Measurements from ENCODE around the gene TBCE. TPM values are rescaled to one million over a fixed set of nuclear protein-coding genes. Genes with fewer than 3 reads are reported as not detected.

The TBCE gene
- total RNA-seq, 2 experiments from 2014 or later, result 30.2 to 32.6 TPM

GRCh38 chr1:235430991-235431390 lies 63.8 kb downstream of the TBCE start:
- H3K79me2 ChIP-seq (ENCODE audit: insufficient read depth, low read depth, low read length), result no peaks in the 10 kb centered on the region
- H3K4me2 ChIP-seq (ENCODE audit: low read length), result no peak overlapping the region
- BruUV-seq (replicated peaks), result no TSS peak
- no peaks in the 10 kb centered on the region for H4K20me1 ChIP-seq (ENCODE audit: insufficient read depth, low read length)
- intact Hi-C loops (cut with micrococcal nuclease; ENCODE audit: unreplicated experiment), result no loop called here
- no peaks in the 10 kb centered on the region for H3K4me1 ChIP-seq (ENCODE audit: insufficient read depth, low read length, poor library complexity, severe bottlenecking)
- H2AFZ ChIP-seq (ENCODE audit: low read length), result no peak overlapping the region
- ChIA-PET CTCF (ENCODE audit: unreplicated experiment) (no interaction called here), POLR2A (interaction anchor here (0.7 to 1.3 kb wide), 2 partner anchors 8 to 116 kb away, joined by 3 read pairs; no protein-coding TSS in a partner anchor)
- no peak for DNase-seq (ENCODE audit: low spot score)
- H3K9me3 ChIP-seq (ENCODE audit: low read length), result no peaks in the 10 kb centered on the region
- H3K27ac ChIP-seq (ENCODE audit: low read depth, low read length, poor library complexity, severe bottlenecking), result no peak overlapping the region
- H3K36me3 ChIP-seq (ENCODE audit: insufficient read depth, low read length), result peaks cover 3% of the 10 kb centered on the region; the same call in 1 of the 2 replicates
- TF ChIP-seq EZH2phosphoT487 (IDR thresholded peaks at IDR 0.05; ENCODE audit: borderline replicate concordance, low read depth, low read length), result no peak
- TF ChIP-seq, protein P1, sequence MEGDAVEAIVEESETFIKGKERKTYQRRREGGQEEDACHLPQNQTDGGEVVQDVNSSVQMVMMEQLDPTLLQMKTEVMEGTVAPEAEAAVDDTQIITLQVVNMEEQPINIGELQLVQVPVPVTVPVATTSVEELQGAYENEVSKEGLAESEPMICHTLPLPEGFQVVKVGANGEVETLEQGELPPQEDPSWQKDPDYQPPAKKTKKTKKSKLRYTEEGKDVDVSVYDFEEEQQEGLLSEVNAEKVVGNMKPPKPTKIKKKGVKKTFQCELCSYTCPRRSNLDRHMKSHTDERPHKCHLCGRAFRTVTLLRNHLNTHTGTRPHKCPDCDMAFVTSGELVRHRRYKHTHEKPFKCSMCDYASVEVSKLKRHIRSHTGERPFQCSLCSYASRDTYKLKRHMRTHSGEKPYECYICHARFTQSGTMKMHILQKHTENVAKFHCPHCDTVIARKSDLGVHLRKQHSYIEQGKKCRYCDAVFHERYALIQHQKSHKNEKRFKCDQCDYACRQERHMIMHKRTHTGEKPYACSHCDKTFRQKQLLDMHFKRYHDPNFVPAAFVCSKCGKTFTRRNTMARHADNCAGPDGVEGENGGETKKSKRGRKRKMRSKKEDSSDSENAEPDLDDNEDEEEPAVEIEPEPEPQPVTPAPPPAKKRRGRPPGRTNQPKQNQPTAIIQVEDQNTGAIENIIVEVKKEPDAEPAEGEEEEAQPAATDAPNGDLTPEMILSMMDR (conservative IDR thresholded peaks at IDR 0.05; ENCODE audit: low read length), result no peak
- H3K9me2 ChIP-seq (ENCODE audit: insufficient read depth, low read length), result no peaks in the 10 kb centered on the region
- H3K4me3 ChIP-seq (ENCODE audit: low read depth, low read length, poor library complexity, severe bottlenecking), result no peak overlapping the region

GRCh38 chr1:235434001-235434400 lies 66.8 kb downstream of the TBCE start:
- DNase-seq (ENCODE audit: low spot score), result no peak
- BruUV-seq (replicated peaks), result no TSS peak
- ChIA-PET CTCF (ENCODE audit: unreplicated experiment) (no interaction called here), POLR2A (no interaction called here)
- Histone ChIP-seq H3K4me1 (ENCODE audit: insufficient read depth, low read length, poor library complexity, severe bottlenecking) (no peaks in the 10 kb centered on the region), H3K27ac (ENCODE audit: low read depth, low read length, poor library complexity, severe bottlenecking) (no peak overlapping the region), H3K4me3 (ENCODE audit: low read depth, low read length, poor library complexity, severe bottlenecking) (no peak overlapping the region), H3K9me3 (ENCODE audit: low read length) (no peaks in the 10 kb centered on the region), H3K4me2 (ENCODE audit: low read length) (no peak overlapping the region), H3K36me3 (ENCODE audit: insufficient read depth, low read length) (peaks cover 22% of the 10 kb centered on the region), H3K79me2 (ENCODE audit: insufficient read depth, low read depth, low read length) (no peaks in the 10 kb centered on the region), H3K9me2 (ENCODE audit: insufficient read depth, low read length) (no peaks in the 10 kb centered on the region), H2AFZ (ENCODE audit: low read length) (no peak overlapping the region), H4K20me1 (ENCODE audit: insufficient read depth, low read length) (no peaks in the 10 kb centered on the region)
- TF ChIP-seq, protein P1 (conservative IDR thresholded peaks at IDR 0.05; ENCODE audit: low read length), result no peak; the same call in 1 of the 2 replicates
- no peak for TF ChIP-seq EZH2phosphoT487 (IDR thresholded peaks at IDR 0.05; ENCODE audit: borderline replicate concordance, low read depth, low read length)
- intact Hi-C loops (cut with micrococcal nuclease; ENCODE audit: unreplicated experiment), result no loop called here

DNA sequence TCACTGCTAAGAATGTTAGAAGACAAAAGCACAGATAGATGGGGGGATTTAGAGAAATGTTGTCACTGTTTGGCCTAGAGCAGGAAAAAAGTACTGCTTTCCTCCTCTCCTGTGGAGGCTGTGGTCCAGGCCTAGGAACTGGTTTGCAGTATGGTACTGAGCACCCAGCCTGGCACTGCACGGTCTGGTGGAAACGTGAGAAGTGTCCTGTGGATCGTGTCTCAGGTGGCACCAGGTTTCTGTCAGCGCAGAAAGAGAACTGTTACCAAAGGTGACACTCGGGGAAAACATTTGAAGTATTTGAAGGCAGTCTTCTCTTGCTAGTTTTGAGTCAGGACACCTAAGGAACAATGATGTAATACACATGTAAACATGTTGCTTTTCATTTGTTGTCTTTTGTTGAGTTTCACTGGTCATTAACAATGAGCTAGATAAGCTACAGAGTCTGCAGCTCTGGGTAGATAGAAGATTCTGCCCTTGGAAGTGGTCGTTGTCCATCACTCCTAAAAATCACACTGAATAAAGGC lies 74.0 kb downstream of the TBCE start:
- BruUV-seq (replicated peaks), result no TSS peak

More for the DNA sequence above, 74.0 kb downstream of the TBCE start:
- Histone ChIP-seq H3K4me3 (ENCODE audit: low read depth, low read length, poor library complexity, severe bottlenecking) (no peak overlapping the region), H3K9me3 (ENCODE audit: low read length) (no peaks in the 10 kb centered on the region), H3K79me2 (ENCODE audit: insufficient read depth, low read depth, low read length) (no peaks in the 10 kb centered on the region), H4K20me1 (ENCODE audit: insufficient read depth, low read length) (no peaks in the 10 kb centered on the region), H3K36me3 (ENCODE audit: insufficient read depth, low read length) (peaks cover 64% of the 10 kb centered on the region), H3K9me2 (ENCODE audit: insufficient read depth, low read length) (no peaks in the 10 kb centered on the region), H2AFZ (ENCODE audit: low read length) (no peak overlapping the region), H3K4me2 (ENCODE audit: low read length) (no peak overlapping the region), H3K4me1 (ENCODE audit: insufficient read depth, low read length, poor library complexity, severe bottlenecking) (no peaks in the 10 kb centered on the region), H3K27ac (ENCODE audit: low read depth, low read length, poor library complexity, severe bottlenecking) (no peak overlapping the region)
- CTCF ChIA-PET (ENCODE audit: unreplicated experiment), result no interaction called here
- TF ChIP-seq, protein P1 (conservative IDR thresholded peaks at IDR 0.05; ENCODE audit: low read length), result no peak
- no peak for DNase-seq (ENCODE audit: low spot score)
- intact Hi-C loops (cut with micrococcal nuclease; ENCODE audit: unreplicated experiment), result no loop called here
- POLR2A ChIA-PET, result interaction anchor here (0.6 to 1.3 kb wide), 3 partner anchors 190 to 1268 kb away, joined by 3 to 4 read pairs (median 3); no protein-coding TSS in a partner anchor

All from OCI-LY7 (cell line).